HT-29 (cell line): Measurements from ENCODE around the gene MSLN. TPM values are rescaled to one million over a fixed set of nuclear protein-coding genes. Genes with fewer than 3 reads are reported as not detected.

Experiments used
- DNase-seq: peaks from one replicate; pipeline ENCODE4 v3.0.0-alpha.2; 2015; ENCODE audit warnings: low spot score
- total RNA-seq: library from RNA; depleted of rRNA; stranded (reverse); fragments of >200 nt; shearing (Covaris generic); gene quantifications from 2 replicates; pipeline ENCODE4 v1.2.3, GENCODE V29; 2014

The MSLN gene
- total RNA-seq, 1 experiment from 2014 or later, result 8.3 TPM

GRCh38 chr16:722835-723633, 37.5 kb upstream of the MSLN start:
- DNase-seq, result no peak

DNA sequence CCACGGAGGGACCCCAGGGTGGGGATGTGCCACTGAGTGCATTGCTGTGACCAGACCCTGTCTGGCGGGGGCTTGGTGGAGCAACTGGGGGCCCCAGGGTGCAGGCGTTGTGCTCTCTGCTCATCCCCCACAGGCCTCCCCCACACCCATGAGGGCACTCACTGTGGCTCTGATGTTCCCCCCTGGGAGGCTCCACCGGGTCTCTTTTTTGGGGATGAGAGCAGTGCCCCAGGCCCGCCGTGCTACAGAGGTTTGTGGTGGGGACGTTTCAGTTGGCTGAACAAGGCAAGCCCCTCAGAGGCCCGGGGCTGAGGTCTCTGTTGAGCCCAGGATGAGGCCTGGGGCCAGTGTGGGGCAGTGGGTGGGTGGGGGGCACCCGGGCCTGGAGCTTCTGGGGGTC, 36.8 kb upstream of the MSLN start:
- DNase-seq, result no peak

DNA sequence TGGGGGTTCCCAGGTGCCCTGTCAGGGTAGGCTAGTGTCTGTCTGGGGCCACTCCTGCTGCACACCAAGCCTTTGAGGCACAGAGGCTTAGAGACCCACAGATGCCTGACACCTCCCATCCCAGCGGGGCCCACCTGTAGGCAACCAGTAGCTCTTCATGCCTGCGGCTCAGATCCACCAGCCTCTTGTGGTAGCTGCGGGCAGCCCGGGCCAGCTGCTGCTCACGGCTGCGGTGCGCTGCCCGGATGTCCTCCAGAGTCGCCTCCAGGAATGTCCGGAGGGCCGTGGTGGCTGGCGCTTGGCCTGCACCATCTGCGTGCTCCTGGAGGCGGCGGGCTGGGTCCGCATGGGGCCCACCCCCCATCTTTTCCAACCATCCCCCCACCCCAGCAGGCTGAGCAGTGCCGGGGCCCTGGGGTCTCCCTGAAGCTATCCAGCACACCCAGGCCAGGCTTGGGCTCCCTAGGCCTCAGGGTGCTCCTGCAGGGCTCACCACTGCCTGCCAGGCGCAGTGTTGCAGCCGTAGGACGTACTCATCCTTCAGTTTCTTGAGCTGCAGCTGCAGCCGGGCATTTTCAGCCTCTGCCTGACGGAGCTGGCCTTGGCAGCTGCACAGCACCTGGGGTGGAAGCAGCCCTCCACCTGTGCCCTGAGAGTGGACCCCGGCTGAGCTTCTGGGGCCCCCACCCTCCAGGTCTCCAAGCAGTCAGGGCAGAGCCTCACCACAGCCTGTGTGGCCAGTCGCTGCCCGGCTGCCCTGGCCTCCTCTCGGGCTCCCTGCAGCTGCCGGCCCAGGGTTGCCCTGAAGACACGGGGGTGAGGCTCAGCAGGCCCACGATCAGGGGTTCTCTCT, 36.1 kb upstream of the MSLN start:
- peak; percentile 1 for DNase-seq

- no peak for DNase-seq
Observed at GRCh38 chr16:725041-725376, 35.5 kb upstream of the MSLN start.

- DNase-seq, result peak; percentile 1
Observed at GRCh38 chr16:725463-726187, 34.9 kb upstream of the MSLN start.

- no peak for DNase-seq
Observed at GRCh38 chr16:726188-726437, 34.4 kb upstream of the MSLN start.

DNA sequence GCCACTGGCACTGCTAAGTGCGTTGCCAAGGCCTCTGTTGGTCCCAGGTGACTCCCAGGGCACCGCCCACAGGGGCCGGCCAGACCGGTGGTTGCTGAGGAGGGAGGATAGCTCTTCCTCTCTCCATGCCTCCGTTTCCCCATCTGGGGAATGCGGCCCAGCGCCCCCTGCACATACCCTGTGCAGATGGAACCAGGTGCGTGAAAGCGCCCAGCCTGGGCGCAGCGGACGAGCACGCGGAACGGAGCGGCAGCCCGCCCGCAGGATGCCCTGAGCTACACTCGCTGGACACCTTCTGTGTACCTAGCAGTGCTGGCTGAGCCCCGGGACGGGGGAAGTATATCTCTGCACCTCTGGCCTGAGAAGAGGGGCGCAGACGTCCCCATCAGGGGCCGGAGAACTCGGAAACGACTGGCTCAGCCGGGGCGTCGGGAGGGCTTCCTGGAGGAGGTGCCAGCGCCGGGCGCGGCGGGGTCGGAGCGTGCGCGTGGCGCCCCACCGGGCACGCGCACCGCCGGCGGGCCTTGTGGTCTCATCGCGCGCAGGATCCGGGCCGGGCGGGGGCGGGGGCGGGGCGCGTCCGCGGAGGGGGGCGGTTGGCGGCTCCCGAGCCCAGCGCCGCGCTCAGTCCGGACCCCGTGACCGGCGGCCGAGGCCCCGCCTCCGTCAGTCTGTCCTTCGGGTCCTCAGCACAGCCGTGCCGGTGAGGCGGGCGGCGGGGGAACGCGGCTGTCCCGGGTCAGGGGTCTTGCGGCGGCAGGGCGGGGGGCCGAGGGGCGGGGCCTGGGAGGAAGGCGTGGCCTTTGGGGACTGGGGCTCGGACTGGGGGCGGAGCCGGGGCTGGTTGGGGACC, 33.9 kb upstream of the MSLN start, which contains the start of the genes CCDC78 and HAGHL:
Gene CCDC78, minus strand, starts transcription at position 6 of the 853 bp plus-strand sequence. CDS start 76 bp downstream, outside the sequence.
Gene HAGHL, plus strand, starts transcription at position 669 of the 853 bp plus-strand sequence. CDS start 404 bp downstream, outside the sequence.
- peak; percentile 65 for DNase-seq

GRCh38 chr16:727291-727977, 33.1 kb upstream of the MSLN start:
- peak; percentile 28 for DNase-seq

DNA sequence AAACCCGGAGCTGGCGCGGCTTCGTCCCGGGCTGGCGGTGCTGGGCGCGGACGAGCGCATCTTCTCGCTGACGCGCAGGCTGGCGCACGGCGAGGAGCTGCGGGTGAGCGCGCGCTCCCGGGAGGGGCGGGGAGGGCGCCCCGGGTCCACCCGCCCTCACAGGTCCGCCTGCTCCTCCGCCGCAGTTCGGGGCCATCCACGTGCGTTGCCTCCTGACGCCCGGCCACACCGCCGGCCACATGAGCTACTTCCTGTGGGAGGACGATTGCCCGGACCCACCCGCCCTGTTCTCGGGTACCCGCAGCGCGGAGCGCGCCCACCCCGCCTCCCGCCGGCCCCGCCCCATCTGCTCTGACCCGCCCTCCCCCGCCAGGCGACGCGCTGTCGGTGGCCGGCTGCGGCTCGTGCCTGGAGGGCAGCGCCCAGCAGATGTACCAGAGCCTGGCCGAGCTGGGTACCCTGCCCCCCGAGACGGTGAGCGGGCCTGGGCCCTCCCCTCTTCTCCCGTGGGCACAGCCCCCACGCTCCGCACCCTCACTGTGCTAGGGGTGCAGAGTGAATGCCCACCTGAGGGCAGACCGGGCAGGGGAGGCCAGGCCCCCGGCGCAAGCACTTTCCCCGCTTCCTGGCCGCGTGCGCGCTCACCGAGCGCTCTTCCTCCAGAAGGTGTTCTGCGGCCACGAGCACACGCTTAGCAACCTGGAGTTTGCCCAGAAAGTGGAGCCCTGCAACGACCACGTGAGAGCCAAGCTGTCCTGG, 32.2 kb upstream of the MSLN start:
- DNase-seq, result peak; percentile 82

DNA sequence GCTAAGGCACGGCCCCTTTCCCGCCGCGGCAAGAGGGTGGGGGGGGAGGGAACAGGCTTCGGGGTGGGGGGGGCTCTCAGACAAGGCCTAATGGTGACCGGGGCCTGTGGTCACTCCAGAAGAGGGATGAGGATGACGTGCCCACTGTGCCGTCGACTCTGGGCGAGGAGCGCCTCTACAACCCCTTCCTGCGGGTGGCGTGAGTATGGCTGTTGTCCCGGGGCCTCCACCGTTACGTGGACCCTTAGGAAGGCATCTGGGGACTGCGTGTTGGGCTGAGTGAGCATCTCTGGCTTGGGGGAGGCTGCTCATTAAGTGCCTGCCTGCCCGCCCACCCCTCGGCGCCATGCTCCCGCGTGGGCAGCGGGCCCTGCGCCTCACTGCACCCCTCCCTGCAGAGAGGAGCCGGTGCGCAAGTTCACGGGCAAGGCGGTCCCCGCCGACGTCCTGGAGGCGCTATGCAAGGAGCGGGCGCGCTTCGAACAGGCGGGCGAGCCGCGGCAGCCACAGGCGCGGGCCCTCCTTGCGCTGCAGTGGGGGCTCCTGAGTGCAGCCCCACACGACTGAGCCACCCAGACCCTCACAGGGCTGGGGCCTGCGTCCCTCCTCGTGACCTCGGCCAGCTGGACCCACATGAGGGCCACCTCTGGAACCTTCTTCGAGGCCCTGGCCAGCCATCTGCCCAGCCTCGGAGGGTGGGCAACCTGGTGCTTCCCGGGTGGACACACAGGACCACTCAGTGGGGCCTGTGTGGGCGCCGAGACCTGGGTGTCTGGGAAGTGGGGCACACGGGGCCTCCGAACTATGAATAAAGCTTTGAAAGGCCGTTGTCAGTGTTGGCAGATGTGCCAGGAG, 31.4 kb upstream of the MSLN start:
- DNase-seq, result no peak

GRCh38 chr16:729768-730665, 30.5 kb upstream of the MSLN start:
- no peak for DNase-seq

- DNase-seq, result no peak
Observed at GRCh38 chr16:730666-731509, 29.6 kb upstream of the MSLN start.

GRCh38 chr16:732332-732731, 28.2 kb upstream of the MSLN start:
- DNase-seq, result no peak

DNA sequence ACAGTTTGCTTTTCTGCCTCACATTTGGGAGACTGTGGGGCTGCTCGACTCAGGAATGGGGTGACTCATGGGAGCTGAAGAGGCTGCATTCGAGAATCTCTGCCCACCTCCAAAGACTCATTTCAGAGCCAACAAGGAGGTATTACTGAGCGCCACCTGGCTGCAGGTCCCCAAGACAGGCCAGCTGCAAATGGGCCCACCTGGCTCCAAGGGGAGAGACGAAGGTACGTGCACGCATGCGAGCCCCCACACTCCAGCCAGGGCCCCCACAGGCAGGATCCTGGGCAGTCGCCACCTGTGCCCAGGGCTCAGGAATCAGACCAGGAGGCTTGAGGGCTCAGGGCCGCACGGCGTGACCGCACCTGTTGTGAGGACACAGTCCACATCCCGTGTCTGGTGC, 27.6 kb upstream of the MSLN start:
- no peak for DNase-seq

DNA sequence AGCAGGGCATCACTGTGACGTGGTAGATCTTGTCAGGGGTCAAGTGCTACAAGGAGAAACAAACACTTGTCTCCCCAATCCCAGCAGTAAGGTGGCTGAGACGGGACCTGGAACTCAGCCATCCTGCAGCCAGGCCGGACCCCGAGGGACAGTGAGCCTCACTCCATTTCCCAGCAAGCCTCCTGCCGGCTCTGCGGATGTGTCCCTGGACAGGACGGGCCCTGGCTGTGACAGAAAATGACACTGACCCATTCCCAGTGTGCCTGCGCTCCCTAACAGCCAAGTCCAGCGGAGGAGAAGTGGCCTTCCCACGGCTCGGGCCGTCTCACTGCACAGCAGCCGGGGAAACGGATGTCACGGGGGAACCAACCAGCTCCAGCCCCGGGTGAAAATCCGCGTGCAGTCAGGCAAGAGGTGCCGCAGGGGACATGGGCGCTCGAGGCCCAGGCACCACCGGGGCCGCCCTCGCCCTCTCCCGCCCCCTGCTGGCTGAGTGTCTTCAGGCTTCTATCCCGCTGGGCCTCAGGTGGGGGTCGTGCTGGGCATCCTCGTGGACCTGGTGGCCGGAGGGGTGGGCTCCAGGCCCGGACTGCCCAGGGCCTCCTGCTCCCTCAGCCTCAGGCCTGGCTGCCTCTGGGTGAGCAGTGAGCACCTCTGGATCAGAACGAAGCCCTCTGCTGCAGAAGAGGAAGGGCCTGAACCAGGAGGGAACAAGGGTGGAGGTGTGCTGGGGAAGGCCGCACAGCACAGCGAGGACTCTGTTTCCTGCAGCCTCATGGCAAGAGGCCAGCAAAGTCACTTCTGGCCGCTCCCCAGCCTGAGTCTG, 26.9 kb upstream of the MSLN start:
- DNase-seq, result no peak
